ENCODE measurements around the gene CBX8. TPM values are rescaled to one million over a fixed set of nuclear protein-coding genes. Genes with fewer than 3 reads are reported as not detected.
A peak's percentile ranks its signal among the peaks of the same experiment; 100 is the strongest.

Gene CBX8
- polyA plus RNA-seq, 2 of the 4 experiments (the other 2 are of a cell fraction) = 1.5 to 13.1 TPM

DNA sequence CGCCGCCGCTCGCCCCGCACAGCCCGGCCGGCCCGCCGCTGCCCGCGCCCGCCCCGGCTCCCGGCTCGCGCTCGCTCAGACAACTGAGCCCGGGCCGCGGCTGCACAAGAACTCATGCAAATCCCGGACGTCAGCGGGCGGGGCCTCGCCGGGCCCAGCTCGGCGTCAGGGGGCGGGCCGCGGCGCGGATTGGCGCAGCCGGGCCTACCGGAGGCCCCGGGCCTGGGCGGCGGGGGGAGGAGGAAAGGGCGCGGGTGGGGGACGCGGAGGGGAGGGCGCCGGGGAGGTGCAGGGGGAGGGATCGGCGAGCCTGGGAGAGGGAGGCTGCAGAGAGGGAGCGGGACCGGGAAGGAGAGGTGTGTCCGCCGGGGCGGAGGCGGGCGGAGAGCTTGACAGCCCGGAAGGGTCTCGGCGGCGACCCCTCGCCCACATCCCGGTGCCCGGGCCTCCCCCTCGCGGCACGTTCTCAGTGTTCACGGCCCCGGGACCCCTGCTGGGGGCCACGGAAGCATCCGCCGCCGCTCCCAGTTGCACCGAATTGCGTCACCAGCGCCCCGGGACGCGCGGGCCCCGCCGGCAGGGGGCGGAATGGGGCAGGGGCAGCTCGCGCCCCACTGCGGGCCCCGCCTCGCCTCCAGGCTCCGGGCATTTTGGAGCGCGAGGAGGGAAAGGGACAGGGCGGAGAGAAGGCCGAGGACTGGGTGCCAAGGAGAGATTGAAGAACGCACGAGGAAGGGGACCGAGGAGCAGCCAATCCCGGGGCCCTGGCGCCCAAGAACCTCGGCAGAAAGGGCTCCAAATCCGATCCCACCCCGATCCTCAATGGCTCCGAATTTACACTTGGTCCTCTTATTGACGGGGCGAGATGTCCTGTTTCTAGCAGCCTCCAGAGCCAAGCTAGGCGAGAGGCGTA, 42.7 kb upstream of the CBX8 start, which contains the start of gene CBX4:
TSS of gene CBX4 (minus strand) at position 85 of the 913 bp plus-strand sequence. CDS start 189 bp downstream, outside the sequence.
- WGBS (ENCODE audit: missing lambda C conversion rate) = 23% methylated on average over 28 of the region's 103 CpGs
- Histone ChIP-seq H3K4me3 (peak within 1 kb of the TSS; percentile 82), H3K9me3 (no peaks in the 10 kb centered on the region), H3K4me2 (peak within 1 kb of the TSS; percentile 100), H3K4me1 (peaks cover 52% of the 10 kb centered on the region), H3K27ac (peak within 1 kb of the TSS; percentile 95 to 98)
- ATAC-seq = peak; percentile 61 to 73
- FAIRE-seq = no peak
- peak; percentile 87 to 97 for DNase-seq (ENCODE audit: low read depth in 1 of 2, low spot score in 1 of 2)
- ChIA-PET POLR2A (interaction anchor here (0.5 to 3.6 kb wide), 39 partner anchors 7 to 447 kb away, joined by 3 to 84 read pairs (median 6); partner anchors contain the start of gene CBX8), CTCF (interaction anchor here (0.6 to 15.4 kb wide), 57 partner anchors 10 to 952 kb away, joined by 3 to 238 read pairs (median 6); partner anchors contain the start of gene CBX8)
- TF ChIP-seq NR3C1 (IDR thresholded peaks at IDR 0.05) (no peak), HOXA7 (CRISPR knock-in tag; IDR thresholded peaks at IDR 0.05) (no peak), SMC3 (IDR thresholded peaks at IDR 0.05) (peak; percentile 93), EP300 (IDR thresholded peaks at IDR 0.05) (peak in 1 of 2 experiments; percentile 55; a peak in 1 of 5 replicates), RARB (CRISPR knock-in tag; IDR thresholded peaks at IDR 0.05) (no peak), KDM1A (IDR thresholded peaks at IDR 0.05; ENCODE audit: low read depth) (peak; percentile 71; the same call in 1 of the 2 replicates), CEBPB (IDR thresholded peaks at IDR 0.05) (peak; percentile 96 to 97), CBX8 (IDR thresholded peaks at IDR 0.05) (no peak), GATA3 (IDR thresholded peaks at IDR 0.05; ENCODE audit: borderline replicate concordance) (0 out of 2 replicates have a peak, but pooled peaks have one; percentile 41), NFE2L2 (conservative IDR thresholded peaks at IDR 0.05; ENCODE audit: low read length) (no peak), RNF2 (IDR thresholded peaks at IDR 0.05; ENCODE audit: borderline replicate concordance, low read depth) (no peak), EHMT2 (IDR thresholded peaks at IDR 0.05; ENCODE audit: low read depth) (no peak), ZSCAN20 (CRISPR knock-in tag; IDR thresholded peaks at IDR 0.05) (no peak), POLR2AphosphoS2 (conservative IDR thresholded peaks at IDR 0.05; ENCODE audit: low read length) (no peak), SREBF2 (IDR thresholded peaks at IDR 0.05) (peak; percentile 36), ZFP36 (IDR thresholded peaks at IDR 0.05; ENCODE audit: borderline replicate concordance, partially characterized antibody) (no peak), MAFK (IDR thresholded peaks at IDR 0.05; ENCODE audit: partially characterized antibody) (no peak), RAD21 (conservative IDR thresholded peaks at IDR 0.05 in 1 of 2, IDR thresholded peaks at IDR 0.05 in 1 of 2) (peak; percentile 55 to 90), CHD4 (IDR thresholded peaks at IDR 0.05; ENCODE audit: borderline replicate concordance) (peak; percentile 60; the same call in 1 of the 2 replicates), FOXS1 (CRISPR knock-in tag; IDR thresholded peaks at IDR 0.05) (peak; percentile 79; the same call in 1 of the 2 replicates), POLR2A (IDR thresholded peaks at IDR 0.05; ENCODE audit: low read length) (peak; percentile 77), ZC3H11A (IDR thresholded peaks at IDR 0.05) (no peak)
- TF ChIP-seq, protein P1, sequence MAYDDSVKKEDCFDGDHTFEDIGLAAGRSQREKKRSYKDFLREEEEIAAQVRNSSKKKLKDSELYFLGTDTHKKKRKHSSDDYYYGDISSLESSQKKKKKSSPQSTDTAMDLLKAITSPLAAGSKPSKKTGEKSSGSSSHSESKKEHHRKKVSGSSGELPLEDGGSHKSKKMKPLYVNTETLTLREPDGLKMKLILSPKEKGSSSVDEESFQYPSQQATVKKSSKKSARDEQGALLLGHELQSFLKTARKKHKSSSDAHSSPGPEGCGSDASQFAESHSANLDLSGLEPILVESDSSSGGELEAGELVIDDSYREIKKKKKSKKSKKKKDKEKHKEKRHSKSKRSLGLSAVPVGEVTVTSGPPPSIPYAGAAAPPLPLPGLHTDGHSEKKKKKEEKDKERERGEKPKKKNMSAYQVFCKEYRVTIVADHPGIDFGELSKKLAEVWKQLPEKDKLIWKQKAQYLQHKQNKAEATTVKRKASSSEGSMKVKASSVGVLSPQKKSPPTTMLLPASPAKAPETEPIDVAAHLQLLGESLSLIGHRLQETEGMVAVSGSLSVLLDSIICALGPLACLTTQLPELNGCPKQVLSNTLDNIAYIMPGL (CRISPR knock-in tag; IDR thresholded peaks at IDR 0.05; ENCODE audit: borderline replicate concordance) = peak; percentile 84; the same call in 1 of the 2 replicates
- TF ChIP-seq, protein P2, sequence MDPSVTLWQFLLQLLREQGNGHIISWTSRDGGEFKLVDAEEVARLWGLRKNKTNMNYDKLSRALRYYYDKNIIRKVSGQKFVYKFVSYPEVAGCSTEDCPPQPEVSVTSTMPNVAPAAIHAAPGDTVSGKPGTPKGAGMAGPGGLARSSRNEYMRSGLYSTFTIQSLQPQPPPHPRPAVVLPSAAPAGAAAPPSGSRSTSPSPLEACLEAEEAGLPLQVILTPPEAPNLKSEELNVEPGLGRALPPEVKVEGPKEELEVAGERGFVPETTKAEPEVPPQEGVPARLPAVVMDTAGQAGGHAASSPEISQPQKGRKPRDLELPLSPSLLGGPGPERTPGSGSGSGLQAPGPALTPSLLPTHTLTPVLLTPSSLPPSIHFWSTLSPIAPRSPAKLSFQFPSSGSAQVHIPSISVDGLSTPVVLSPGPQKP (IDR thresholded peaks at IDR 0.05; ENCODE audit: low read depth, low read length) = no peak
- TF ChIP-seq, protein P3, sequence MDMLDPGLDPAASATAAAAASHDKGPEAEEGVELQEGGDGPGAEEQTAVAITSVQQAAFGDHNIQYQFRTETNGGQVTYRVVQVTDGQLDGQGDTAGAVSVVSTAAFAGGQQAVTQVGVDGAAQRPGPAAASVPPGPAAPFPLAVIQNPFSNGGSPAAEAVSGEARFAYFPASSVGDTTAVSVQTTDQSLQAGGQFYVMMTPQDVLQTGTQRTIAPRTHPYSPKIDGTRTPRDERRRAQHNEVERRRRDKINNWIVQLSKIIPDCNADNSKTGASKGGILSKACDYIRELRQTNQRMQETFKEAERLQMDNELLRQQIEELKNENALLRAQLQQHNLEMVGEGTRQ (IDR thresholded peaks at IDR 0.05) = no peak
- TF ChIP-seq, protein P4, sequence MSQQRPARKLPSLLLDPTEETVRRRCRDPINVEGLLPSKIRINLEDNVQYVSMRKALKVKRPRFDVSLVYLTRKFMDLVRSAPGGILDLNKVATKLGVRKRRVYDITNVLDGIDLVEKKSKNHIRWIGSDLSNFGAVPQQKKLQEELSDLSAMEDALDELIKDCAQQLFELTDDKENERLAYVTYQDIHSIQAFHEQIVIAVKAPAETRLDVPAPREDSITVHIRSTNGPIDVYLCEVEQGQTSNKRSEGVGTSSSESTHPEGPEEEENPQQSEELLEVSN (IDR thresholded peaks at IDR 0.05; ENCODE audit: borderline replicate concordance, low read depth) = peak; percentile 94
- TF ChIP-seq, protein P5, sequence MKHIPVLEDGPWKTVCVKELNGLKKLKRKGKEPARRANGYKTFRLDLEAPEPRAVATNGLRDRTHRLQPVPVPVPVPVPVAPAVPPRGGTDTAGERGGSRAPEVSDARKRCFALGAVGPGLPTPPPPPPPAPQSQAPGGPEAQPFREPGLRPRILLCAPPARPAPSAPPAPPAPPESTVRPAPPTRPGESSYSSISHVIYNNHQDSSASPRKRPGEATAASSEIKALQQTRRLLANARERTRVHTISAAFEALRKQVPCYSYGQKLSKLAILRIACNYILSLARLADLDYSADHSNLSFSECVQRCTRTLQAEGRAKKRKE (CRISPR knock-in tag; IDR thresholded peaks at IDR 0.05; ENCODE audit: low read depth) = peak; percentile 88
- TF ChIP-seq, protein P6, sequence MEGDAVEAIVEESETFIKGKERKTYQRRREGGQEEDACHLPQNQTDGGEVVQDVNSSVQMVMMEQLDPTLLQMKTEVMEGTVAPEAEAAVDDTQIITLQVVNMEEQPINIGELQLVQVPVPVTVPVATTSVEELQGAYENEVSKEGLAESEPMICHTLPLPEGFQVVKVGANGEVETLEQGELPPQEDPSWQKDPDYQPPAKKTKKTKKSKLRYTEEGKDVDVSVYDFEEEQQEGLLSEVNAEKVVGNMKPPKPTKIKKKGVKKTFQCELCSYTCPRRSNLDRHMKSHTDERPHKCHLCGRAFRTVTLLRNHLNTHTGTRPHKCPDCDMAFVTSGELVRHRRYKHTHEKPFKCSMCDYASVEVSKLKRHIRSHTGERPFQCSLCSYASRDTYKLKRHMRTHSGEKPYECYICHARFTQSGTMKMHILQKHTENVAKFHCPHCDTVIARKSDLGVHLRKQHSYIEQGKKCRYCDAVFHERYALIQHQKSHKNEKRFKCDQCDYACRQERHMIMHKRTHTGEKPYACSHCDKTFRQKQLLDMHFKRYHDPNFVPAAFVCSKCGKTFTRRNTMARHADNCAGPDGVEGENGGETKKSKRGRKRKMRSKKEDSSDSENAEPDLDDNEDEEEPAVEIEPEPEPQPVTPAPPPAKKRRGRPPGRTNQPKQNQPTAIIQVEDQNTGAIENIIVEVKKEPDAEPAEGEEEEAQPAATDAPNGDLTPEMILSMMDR (IDR thresholded peaks at IDR 0.05) = peak; percentile 99
- TF ChIP-seq, protein P7, sequence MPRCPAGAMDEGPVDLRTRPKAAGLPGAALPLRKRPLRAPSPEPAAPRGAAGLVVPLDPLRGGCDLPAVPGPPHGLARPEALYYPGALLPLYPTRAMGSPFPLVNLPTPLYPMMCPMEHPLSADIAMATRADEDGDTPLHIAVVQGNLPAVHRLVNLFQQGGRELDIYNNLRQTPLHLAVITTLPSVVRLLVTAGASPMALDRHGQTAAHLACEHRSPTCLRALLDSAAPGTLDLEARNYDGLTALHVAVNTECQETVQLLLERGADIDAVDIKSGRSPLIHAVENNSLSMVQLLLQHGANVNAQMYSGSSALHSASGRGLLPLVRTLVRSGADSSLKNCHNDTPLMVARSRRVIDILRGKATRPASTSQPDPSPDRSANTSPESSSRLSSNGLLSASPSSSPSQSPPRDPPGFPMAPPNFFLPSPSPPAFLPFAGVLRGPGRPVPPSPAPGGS (IDR thresholded peaks at IDR 0.05) = peak; percentile 99
- TF ChIP-seq, protein P8, sequence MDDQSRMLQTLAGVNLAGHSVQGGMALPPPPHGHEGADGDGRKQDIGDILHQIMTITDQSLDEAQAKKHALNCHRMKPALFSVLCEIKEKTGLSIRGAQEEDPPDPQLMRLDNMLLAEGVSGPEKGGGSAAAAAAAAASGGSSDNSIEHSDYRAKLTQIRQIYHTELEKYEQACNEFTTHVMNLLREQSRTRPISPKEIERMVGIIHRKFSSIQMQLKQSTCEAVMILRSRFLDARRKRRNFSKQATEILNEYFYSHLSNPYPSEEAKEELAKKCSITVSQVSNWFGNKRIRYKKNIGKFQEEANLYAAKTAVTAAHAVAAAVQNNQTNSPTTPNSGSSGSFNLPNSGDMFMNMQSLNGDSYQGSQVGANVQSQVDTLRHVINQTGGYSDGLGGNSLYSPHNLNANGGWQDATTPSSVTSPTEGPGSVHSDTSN (IDR thresholded peaks at IDR 0.05) = no peak
